Measurements from ENCODE around the gene GP1BB. TPM values are rescaled to one million over a fixed set of nuclear protein-coding genes. Genes with fewer than 3 reads are reported as not detected.

GP1BB gene
- total RNA-seq, 1 experiment from 2014 or later, result 3.6 TPM

GRCh38 chr22:19756288-19757128 lies 33.2 kb downstream of the GP1BB start:
- BruUV-seq (replicated peaks), result no TSS peak
- peak overlapping the region; percentile 99 for H3K27ac ChIP-seq (ENCODE audit: low read length)
- no peaks in the 10 kb centered on the region for H3K27me3 ChIP-seq (ENCODE audit: control insufficient read depth, insufficient read depth, low read length)
- CTCF ChIA-PET, result interaction anchor here (0.6 kb wide), 1 partner anchor 745 kb away, joined by 5 read pairs; no protein-coding TSS in a partner anchor
- H3K9me3 ChIP-seq (ENCODE audit: control insufficient read depth, insufficient read depth, low read depth, low read length), result no peaks in the 10 kb centered on the region
- H3K36me3 ChIP-seq (ENCODE audit: control insufficient read depth, insufficient read depth, low read length), result no peaks in the 10 kb centered on the region
- H3K4me1 ChIP-seq (ENCODE audit: control insufficient read depth, insufficient read depth, low read length), result peaks cover 19% of the 10 kb centered on the region
- in situ Hi-C loops (cut with HindIII; ENCODE audit: low pct_unique_long_range_greater_than_20kb, low sequenced_read_pairs) (no loop called here), intact Hi-C loops (cut with micrococcal nuclease; ENCODE audit: unreplicated experiment) (no loop called here)
- DNase-seq (ENCODE audit: low read depth, low spot score), result no peak
- TF ChIP-seq REST (IDR thresholded peaks at IDR 0.05; ENCODE audit: insufficient read depth in 1 of 2, low read depth in 2 of 2, low read length in 1 of 2) (no peak), SIN3A (IDR thresholded peaks at IDR 0.05; ENCODE audit: borderline replicate concordance, insufficient read depth, low read depth, low read length) (no peak; the same call in 1 of the 2 replicates), CTCF (IDR thresholded peaks at IDR 0.05) (peak; percentile 80), TCF7L2 (IDR thresholded peaks at IDR 0.05; ENCODE audit: low read depth, low read length) (no peak), POLR2AphosphoS5 (IDR thresholded peaks at IDR 0.05; ENCODE audit: low read depth, low read length) (0 out of 2 replicates have a peak, but pooled peaks have one; percentile 15)
- peak overlapping the region; percentile 58 to 71 for H3K4me3 ChIP-seq (ENCODE audit: low read depth in 2 of 2, low read length in 2 of 2)
- POLR2A ChIA-PET, result interaction anchor here (0.6 kb wide), 1 partner anchor 169 kb away, joined by 6 read pairs; no protein-coding TSS in a partner anchor
- ATAC-seq, result peak; percentile 24; the same call in 1 of the 2 replicates

- no TSS peak for BruUV-seq (replicated peaks)
- H3K4me3 ChIP-seq (ENCODE audit: low read depth in 2 of 2, low read length in 2 of 2), result peak overlapping the region; percentile 58 to 71
- intact Hi-C loops (cut with micrococcal nuclease; ENCODE audit: unreplicated experiment), result no loop called here
- peak overlapping the region; percentile 99 for H3K27ac ChIP-seq (ENCODE audit: low read length)
- in situ Hi-C loops (cut with HindIII; ENCODE audit: low pct_unique_long_range_greater_than_20kb, low sequenced_read_pairs), result no loop called here
- ChIA-PET CTCF (interaction anchor here (0.6 kb wide), 1 partner anchor 746 kb away, joined by 5 read pairs; no protein-coding TSS in a partner anchor), POLR2A (no interaction called here)
- H3K27me3 ChIP-seq (ENCODE audit: control insufficient read depth, insufficient read depth, low read length), result no peaks in the 10 kb centered on the region
- H3K9me3 ChIP-seq (ENCODE audit: control insufficient read depth, insufficient read depth, low read depth, low read length), result no peaks in the 10 kb centered on the region
- H3K4me1 ChIP-seq (ENCODE audit: control insufficient read depth, insufficient read depth, low read length), result peaks cover 14% of the 10 kb centered on the region
- TF ChIP-seq TCF7L2 (IDR thresholded peaks at IDR 0.05; ENCODE audit: low read depth, low read length), result no peak
- TF ChIP-seq SIN3A (IDR thresholded peaks at IDR 0.05; ENCODE audit: borderline replicate concordance, insufficient read depth, low read depth, low read length), result no peak
- 0 out of 2 replicates have a peak, but pooled peaks have one; percentile 9 for TF ChIP-seq POLR2AphosphoS5 (IDR thresholded peaks at IDR 0.05; ENCODE audit: low read depth, low read length)
- no peak for TF ChIP-seq CTCF (IDR thresholded peaks at IDR 0.05)
- DNase-seq (ENCODE audit: low read depth, low spot score) (no peak), ATAC-seq (peak; percentile 29)
- no peaks in the 10 kb centered on the region for H3K36me3 ChIP-seq (ENCODE audit: control insufficient read depth, insufficient read depth, low read length)
Measured at GRCh38 chr22:19757140-19757984, 34.0 kb downstream of the GP1BB start.
